ENCODE results near the gene SLC30A2.

The SLC30A2 gene

GRCh38 chr1:26049531-26050247, 3.8 kb upstream of the SLC30A2 start:
- Histone ChIP-seq H3K36me3 (ENCODE audit: insufficient read depth, low read length) (no peaks in the 10 kb centered on the region), H3K9ac (ENCODE audit: low read length) (no peak overlapping the region), H3K4me3 (ENCODE audit: low read depth in 1 of 2, low read length in 2 of 2) (no peak overlapping the region), H3K27ac (ENCODE audit: low read depth, low read length) (no peak overlapping the region), H3K27me3 (ENCODE audit: control insufficient read depth in 1 of 2, insufficient read depth in 2 of 2, low read length in 2 of 2) (peaks cover 15 to 38% of the 10 kb centered on the region in 2 donors), H3K4me1 (ENCODE audit: insufficient read depth, low read length) (no peaks in the 10 kb centered on the region), H3K9me3 (ENCODE audit: low read length) (no peaks in the 10 kb centered on the region)

GRCh38 chr1:26047278-26047874, 1.5 kb upstream of the SLC30A2 start:
- Histone ChIP-seq H3K4me1 (ENCODE audit: insufficient read depth, low read length) (no peaks in the 10 kb centered on the region), H3K9me3 (ENCODE audit: low read length) (no peaks in the 10 kb centered on the region), H3K27ac (ENCODE audit: low read depth, low read length) (no peak overlapping the region), H3K36me3 (ENCODE audit: insufficient read depth, low read length) (no peaks in the 10 kb centered on the region), H3K27me3 (ENCODE audit: control insufficient read depth in 1 of 2, insufficient read depth in 2 of 2, low read length in 2 of 2) (peaks cover 23 to 39% of the 10 kb centered on the region in 2 donors), H3K9ac (ENCODE audit: low read length) (no peak overlapping the region), H3K4me3 (ENCODE audit: low read depth in 1 of 2, low read length in 2 of 2) (no peak overlapping the region)

DNA sequence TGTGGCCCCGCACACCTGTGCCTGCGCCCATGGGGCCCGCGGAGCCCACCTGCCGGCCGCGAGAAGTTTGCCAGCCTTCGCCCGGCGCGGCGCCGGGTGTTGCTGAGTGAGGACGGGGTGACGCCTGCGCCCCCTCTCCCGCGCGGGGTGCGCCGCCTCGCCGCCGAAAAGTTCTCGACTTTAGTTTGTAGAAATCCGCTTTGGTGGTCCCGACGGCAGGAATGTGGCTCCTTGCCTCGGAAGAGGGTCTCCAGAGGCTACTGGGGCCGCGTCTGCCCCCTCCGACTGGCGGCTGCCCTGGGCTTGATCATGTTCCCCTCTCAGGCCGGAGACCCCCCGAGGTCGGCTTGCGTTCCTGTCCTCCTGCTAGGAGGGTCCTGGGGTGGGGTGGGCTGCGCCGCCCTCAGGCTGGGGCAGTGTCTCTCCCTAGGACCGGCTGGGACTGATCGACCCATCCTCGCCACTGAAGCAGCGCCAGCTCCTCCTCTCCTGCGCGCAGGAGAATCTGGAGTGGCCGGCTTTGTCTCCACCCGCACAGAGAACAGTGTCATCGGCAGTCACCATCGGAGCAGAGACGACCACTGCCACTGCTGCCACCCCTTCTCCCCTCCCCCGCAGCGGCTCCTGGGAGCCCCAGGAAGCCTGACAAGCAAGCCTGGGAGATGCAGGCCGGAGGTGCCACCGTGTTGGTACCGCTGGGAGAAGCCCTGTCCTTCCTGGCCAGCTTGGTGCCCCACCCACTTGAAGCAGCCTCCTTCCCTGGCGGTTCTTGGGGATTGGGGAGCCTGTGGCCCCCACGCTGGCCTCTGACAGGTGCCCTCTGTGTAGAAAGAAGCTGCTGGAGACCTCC, 553 bp upstream of the SLC30A2 start:
- H3K4me3 ChIP-seq (ENCODE audit: low read depth in 1 of 2, low read length in 2 of 2): no peak overlapping the region
- no peak overlapping the region for H3K9ac ChIP-seq (ENCODE audit: low read length)
- peaks cover 23 to 41% of the 10 kb centered on the region in 2 donors for H3K27me3 ChIP-seq (ENCODE audit: control insufficient read depth in 1 of 2, insufficient read depth in 2 of 2, low read length in 2 of 2)
- H3K36me3 ChIP-seq (ENCODE audit: insufficient read depth, low read length): no peaks in the 10 kb centered on the region
- H3K27ac ChIP-seq (ENCODE audit: low read depth, low read length): no peak overlapping the region
- H3K9me3 ChIP-seq (ENCODE audit: low read length): no peaks in the 10 kb centered on the region
- no peaks in the 10 kb centered on the region for H3K4me1 ChIP-seq (ENCODE audit: insufficient read depth, low read length)

- Histone ChIP-seq H3K36me3 (ENCODE audit: insufficient read depth, low read length) (no peaks in the 10 kb centered on the region), H3K4me1 (ENCODE audit: insufficient read depth, low read length) (no peaks in the 10 kb centered on the region), H3K4me3 (ENCODE audit: low read depth in 1 of 2, low read length in 2 of 2) (no peak overlapping the region), H3K27me3 (ENCODE audit: control insufficient read depth in 1 of 2, insufficient read depth in 2 of 2, low read length in 2 of 2) (peaks cover 23 to 43% of the 10 kb centered on the region in 2 donors), H3K27ac (ENCODE audit: low read depth, low read length) (no peak overlapping the region), H3K9ac (ENCODE audit: low read length) (no peak overlapping the region), H3K9me3 (ENCODE audit: low read length) (no peaks in the 10 kb centered on the region)
Observed at GRCh38 chr1:26044971-26045721, 772 bp downstream of the SLC30A2 start.

DNA sequence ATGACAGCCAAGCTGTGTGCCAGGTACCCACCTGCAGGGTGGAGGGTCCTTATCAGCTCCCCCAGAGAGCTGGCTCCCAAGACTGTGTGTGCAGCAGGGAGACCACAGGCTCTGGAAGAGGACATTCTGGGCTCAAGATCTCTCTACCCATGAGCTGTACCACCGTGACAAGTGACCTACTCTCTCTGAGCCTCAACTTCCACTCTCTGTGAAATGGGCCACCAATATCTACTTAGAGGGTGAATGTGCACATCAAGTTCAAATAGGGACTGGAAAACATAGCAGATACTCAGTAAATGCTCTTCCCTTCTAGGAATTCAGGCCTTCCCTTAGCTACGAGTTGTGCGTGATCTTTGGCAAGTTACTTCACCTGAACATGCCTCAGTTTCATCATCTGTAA, 1.5 kb downstream of the SLC30A2 start:
- H3K4me3 ChIP-seq (ENCODE audit: low read depth in 1 of 2, low read length in 2 of 2): no peak overlapping the region
- H3K27ac ChIP-seq (ENCODE audit: low read depth, low read length): no peak overlapping the region
- H3K4me1 ChIP-seq (ENCODE audit: insufficient read depth, low read length): no peaks in the 10 kb centered on the region
- peaks cover 23 to 43% of the 10 kb centered on the region in 2 donors for H3K27me3 ChIP-seq (ENCODE audit: control insufficient read depth in 1 of 2, insufficient read depth in 2 of 2, low read length in 2 of 2)
- H3K9ac ChIP-seq (ENCODE audit: low read length): no peak overlapping the region
- H3K36me3 ChIP-seq (ENCODE audit: insufficient read depth, low read length): no peaks in the 10 kb centered on the region
- H3K9me3 ChIP-seq (ENCODE audit: low read length): no peaks in the 10 kb centered on the region

DNA sequence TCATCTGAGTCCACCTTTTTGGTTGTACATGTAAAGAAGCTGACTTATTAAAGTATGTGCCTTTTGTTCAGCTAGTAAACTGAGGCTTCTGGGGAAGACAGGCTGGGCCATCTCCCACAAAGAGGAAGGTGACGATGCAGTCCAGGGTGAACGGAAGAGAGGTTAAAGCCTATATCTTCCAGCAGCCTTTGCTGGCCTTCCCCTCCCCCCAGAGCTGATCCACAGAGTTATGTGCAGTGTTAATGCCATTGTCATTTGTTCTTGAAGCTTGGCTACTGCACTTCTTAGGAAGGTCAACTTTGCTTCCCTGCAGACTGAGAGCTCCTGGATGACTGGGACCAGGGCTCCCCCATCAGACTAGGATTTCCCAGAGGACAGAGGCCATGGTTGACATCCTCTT, 2.2 kb downstream of the SLC30A2 start:
- no peak overlapping the region for H3K9ac ChIP-seq (ENCODE audit: low read length)
- H3K4me3 ChIP-seq (ENCODE audit: low read depth in 1 of 2, low read length in 2 of 2): no peak overlapping the region
- no peaks in the 10 kb centered on the region for H3K36me3 ChIP-seq (ENCODE audit: insufficient read depth, low read length)
- H3K27me3 ChIP-seq (ENCODE audit: control insufficient read depth in 1 of 2, insufficient read depth in 2 of 2, low read length in 2 of 2): peaks cover 23 to 43% of the 10 kb centered on the region in 2 donors
- H3K27ac ChIP-seq (ENCODE audit: low read depth, low read length): no peak overlapping the region
- H3K9me3 ChIP-seq (ENCODE audit: low read length): no peaks in the 10 kb centered on the region
- no peaks in the 10 kb centered on the region for H3K4me1 ChIP-seq (ENCODE audit: insufficient read depth, low read length)

DNA sequence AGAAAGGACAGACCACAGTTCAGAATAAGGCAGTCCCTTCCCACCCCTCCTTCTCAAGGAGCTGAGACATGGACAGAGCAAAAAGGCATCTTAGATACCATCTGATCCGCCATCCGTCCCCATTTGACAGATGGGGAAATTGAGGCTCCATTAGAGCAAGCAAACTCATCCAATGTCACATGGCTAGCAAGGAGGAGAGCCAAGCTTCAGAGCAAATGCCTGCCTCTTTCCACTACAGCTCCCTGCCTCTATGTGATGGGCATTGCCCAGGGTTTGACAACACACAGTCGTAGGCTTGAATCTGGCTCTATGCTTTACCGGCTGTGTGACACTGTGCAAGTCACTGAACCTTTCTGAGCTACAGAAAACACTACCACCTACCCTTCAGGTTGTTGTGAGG, 3.9 kb downstream of the SLC30A2 start:
- Histone ChIP-seq H3K27ac (ENCODE audit: low read depth, low read length) (no peak overlapping the region), H3K27me3 (ENCODE audit: control insufficient read depth in 1 of 2, insufficient read depth in 2 of 2, low read length in 2 of 2) (peaks cover 18 to 37% of the 10 kb centered on the region in 2 donors)

GRCh38 chr1:26041401-26041800, 4.5 kb downstream of the SLC30A2 start:
- Histone ChIP-seq H3K27ac (ENCODE audit: low read depth, low read length) (no peak overlapping the region), H3K9ac (ENCODE audit: low read length) (no peak overlapping the region), H3K4me3 (ENCODE audit: low read depth in 1 of 2, low read length in 2 of 2) (no peak overlapping the region), H3K4me1 (ENCODE audit: insufficient read depth, low read length) (no peaks in the 10 kb centered on the region), H3K27me3 (ENCODE audit: control insufficient read depth in 1 of 2, insufficient read depth in 2 of 2, low read length in 2 of 2) (peaks cover 12 to 31% of the 10 kb centered on the region in 2 donors), H3K36me3 (ENCODE audit: insufficient read depth, low read length) (no peaks in the 10 kb centered on the region), H3K9me3 (ENCODE audit: low read length) (no peaks in the 10 kb centered on the region)

More for the DNA sequence above, 3.9 kb downstream of the SLC30A2 start:
- H3K9ac ChIP-seq (ENCODE audit: low read length): no peak overlapping the region
- no peak overlapping the region for H3K4me3 ChIP-seq (ENCODE audit: low read depth in 1 of 2, low read length in 2 of 2)
- no peaks in the 10 kb centered on the region for H3K9me3 ChIP-seq (ENCODE audit: low read length)
- H3K4me1 ChIP-seq (ENCODE audit: insufficient read depth, low read length): no peaks in the 10 kb centered on the region
- H3K36me3 ChIP-seq (ENCODE audit: insufficient read depth, low read length): no peaks in the 10 kb centered on the region

GRCh38 chr1:26038904-26039303, 7.0 kb downstream of the SLC30A2 start:
- H3K36me3 ChIP-seq (ENCODE audit: insufficient read depth, low read length): no peaks in the 10 kb centered on the region
- H3K4me1 ChIP-seq (ENCODE audit: insufficient read depth, low read length): peaks cover 7% of the 10 kb centered on the region
- H3K9me3 ChIP-seq (ENCODE audit: low read length): no peaks in the 10 kb centered on the region
- H3K27ac ChIP-seq (ENCODE audit: low read depth, low read length): no peak overlapping the region
- H3K9ac ChIP-seq (ENCODE audit: low read length): no peak overlapping the region
- no peak overlapping the region for H3K4me3 ChIP-seq (ENCODE audit: low read depth in 1 of 2, low read length in 2 of 2)
- peaks cover under 1 to 8% of the 10 kb centered on the region in 2 donors for H3K27me3 ChIP-seq (ENCODE audit: control insufficient read depth in 1 of 2, insufficient read depth in 2 of 2, low read length in 2 of 2)

GRCh38 chr1:26038477-26038876, 7.4 kb downstream of the SLC30A2 start:
- peaks cover 7% of the 10 kb centered on the region for H3K4me1 ChIP-seq (ENCODE audit: insufficient read depth, low read length)
- no peak overlapping the region for H3K27ac ChIP-seq (ENCODE audit: low read depth, low read length)
- peaks cover 0 to 5% of the 10 kb centered on the region in 2 donors for H3K27me3 ChIP-seq (ENCODE audit: control insufficient read depth in 1 of 2, insufficient read depth in 2 of 2, low read length in 2 of 2)
- H3K9me3 ChIP-seq (ENCODE audit: low read length): no peaks in the 10 kb centered on the region
- H3K9ac ChIP-seq (ENCODE audit: low read length): no peak overlapping the region
- no peaks in the 10 kb centered on the region for H3K36me3 ChIP-seq (ENCODE audit: insufficient read depth, low read length)
- H3K4me3 ChIP-seq (ENCODE audit: low read depth in 1 of 2, low read length in 2 of 2): no peak overlapping the region

- Histone ChIP-seq H3K9ac (ENCODE audit: low read length) (no peak overlapping the region), H3K9me3 (ENCODE audit: low read length) (no peaks in the 10 kb centered on the region), H3K27ac (ENCODE audit: low read depth, low read length) (no peak overlapping the region), H3K4me3 (ENCODE audit: low read depth in 1 of 2, low read length in 2 of 2) (no peak overlapping the region), H3K36me3 (ENCODE audit: insufficient read depth, low read length) (no peaks in the 10 kb centered on the region), H3K4me1 (ENCODE audit: insufficient read depth, low read length) (peaks cover 7% of the 10 kb centered on the region), H3K27me3 (ENCODE audit: control insufficient read depth in 1 of 2, insufficient read depth in 2 of 2, low read length in 2 of 2) (peaks cover 0 to 5% of the 10 kb centered on the region in 2 donors)
Observed at GRCh38 chr1:26037904-26038303, 8.0 kb downstream of the SLC30A2 start.
